Measurements from ENCODE around the gene ACAP3.
"Not testable (repeated sequence)": the region's sequence is repeated elsewhere in the genome, so short reads cannot be mapped to it uniquely, and the experiment has no call there.

The ACAP3 gene

DNA sequence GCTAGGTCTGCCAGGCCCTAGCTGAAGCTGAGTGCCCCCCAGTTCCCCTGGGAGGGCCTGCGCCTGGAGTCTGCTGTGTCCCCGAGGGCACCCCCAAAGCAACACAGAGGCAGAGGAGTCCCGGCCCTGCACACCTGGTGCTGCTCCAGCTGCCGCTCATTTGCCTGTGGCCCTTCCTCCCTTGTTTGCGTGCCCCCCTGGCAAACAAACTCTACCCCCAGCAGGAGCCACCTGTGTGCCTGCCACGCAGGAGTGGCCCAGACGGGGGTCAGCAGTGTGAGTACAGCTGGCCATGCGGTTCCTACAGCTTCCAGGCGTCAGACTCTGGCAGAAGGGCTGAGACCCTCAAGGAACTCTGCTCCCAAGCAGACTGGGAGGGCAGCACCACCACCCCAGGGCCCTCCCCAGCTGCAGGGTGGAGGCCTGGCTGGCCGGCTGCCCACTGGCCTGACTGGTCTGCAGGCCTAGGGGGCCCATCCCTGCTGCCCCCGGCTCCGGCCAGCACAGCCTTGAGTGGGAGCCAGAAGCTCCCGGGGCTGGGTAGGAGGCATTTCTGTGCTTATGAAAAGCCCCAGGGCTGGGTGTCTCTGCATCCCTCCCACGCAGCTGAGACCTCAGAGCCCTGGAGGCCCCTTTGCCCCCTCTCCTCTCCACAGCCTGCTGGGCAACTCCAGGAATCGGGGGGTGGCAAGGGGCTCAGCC lies 22.8 kb upstream of the ACAP3 start:
- no peak for DNase-seq (ENCODE audit: low spot score)

DNA sequence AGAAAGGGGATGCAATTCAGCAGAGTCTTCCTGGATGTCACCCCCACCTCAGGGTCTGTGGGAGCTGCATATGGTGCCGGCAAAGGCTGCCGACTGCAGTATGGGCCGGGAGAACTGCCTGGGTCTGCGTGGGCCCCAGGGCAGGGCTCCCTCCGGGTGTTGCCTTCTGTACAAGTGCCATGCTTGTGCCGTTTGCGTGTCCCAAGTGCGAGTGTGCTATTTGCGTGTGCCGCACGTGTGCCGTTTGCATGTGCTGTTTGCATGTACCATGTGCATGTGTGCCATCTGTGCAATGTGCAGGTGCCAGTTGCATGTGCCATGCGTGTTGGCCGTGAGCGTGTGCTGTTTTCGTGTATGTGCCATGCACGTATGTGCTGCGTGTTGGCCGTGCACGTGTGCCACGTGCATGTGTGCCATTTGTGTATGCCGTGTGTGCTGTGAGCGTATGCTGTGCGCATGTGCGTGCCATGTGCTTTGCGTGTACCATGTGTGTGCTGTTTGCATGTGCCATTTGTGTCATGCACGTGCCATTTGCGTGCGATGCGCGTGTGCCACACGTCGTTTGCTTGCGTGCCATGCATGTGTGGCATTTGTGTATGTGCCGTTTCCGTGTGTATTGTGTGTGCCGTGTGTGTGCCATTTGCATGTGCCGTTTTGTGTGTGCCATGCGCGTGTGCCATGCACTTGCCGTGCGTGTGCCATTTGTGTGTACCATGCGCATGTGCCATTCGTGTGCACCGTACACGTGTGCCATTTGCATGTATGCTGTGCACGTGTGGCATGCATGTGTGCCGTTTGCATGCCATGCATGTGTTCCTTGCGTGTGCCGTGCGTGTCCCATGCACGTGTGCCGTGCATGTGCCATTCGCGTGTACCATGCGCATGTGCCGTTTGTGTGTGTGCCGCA lies 21.8 kb upstream of the ACAP3 start:
- DNase-seq (ENCODE audit: low spot score), result no peak

DNA sequence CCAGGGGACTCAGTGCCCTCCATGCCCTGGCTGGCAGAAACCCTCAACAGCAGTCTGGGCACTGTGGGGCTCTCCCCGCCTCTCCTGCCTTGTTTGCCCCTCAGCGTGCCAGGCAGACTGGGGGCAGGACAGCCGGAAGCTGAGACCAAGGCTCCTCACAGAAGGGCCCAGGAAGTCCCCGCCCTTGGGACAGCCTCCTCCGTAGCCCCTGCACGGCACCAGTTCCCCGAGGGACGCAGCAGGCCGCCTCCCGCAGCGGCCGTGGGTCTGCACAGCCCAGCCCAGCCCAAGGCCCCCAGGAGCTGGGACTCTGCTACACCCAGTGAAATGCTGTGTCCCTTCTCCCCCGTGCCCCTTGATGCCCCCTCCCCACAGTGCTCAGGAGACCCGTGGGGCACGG lies 20.5 kb upstream of the ACAP3 start:
- no peak for DNase-seq (ENCODE audit: low spot score)

DNA sequence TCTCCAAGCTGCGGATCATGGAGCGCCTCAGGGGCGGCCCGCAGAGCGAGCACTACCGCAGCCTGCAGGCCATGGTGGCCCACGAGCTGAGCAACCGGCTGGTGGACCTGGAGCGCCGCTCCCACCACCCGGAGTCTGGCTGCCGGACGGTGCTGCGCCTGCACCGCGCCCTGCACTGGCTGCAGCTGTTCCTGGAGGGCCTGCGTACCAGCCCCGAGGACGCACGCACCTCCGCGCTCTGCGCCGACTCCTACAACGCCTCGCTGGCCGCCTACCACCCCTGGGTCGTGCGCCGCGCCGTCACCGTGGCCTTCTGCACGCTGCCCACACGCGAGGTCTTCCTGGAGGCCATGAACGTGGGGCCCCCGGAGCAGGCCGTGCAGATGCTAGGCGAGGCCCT lies 19.6 kb upstream of the ACAP3 start:
- DNase-seq (ENCODE audit: low spot score), result no peak

DNA sequence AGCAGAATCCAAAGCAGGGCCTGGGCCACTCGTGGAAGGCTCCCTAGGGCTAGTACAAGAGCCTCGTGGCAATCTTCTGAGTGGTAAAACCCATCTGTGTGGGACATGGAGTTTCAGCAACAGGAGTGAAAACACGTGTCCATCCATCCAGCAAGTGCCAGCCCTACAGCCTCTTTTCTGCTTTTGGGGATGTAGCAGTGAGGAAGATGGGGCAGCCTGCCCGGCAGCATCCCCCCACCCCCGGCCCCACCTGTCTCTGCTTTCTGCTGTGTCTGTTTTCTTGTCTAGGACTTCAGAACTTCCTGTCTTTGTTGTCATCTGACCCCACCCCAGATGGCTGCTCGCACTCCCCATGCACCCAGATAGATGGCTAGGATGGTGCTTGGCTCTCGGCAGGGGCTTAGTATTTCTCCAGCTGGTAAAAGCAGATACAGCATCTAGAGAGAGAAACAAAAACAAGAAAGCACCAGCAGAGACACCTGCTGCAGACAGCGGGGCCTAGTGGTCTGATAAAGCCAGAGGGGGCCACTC lies 18.4 kb upstream of the ACAP3 start:
- no peak for DNase-seq (ENCODE audit: low spot score)

DNA sequence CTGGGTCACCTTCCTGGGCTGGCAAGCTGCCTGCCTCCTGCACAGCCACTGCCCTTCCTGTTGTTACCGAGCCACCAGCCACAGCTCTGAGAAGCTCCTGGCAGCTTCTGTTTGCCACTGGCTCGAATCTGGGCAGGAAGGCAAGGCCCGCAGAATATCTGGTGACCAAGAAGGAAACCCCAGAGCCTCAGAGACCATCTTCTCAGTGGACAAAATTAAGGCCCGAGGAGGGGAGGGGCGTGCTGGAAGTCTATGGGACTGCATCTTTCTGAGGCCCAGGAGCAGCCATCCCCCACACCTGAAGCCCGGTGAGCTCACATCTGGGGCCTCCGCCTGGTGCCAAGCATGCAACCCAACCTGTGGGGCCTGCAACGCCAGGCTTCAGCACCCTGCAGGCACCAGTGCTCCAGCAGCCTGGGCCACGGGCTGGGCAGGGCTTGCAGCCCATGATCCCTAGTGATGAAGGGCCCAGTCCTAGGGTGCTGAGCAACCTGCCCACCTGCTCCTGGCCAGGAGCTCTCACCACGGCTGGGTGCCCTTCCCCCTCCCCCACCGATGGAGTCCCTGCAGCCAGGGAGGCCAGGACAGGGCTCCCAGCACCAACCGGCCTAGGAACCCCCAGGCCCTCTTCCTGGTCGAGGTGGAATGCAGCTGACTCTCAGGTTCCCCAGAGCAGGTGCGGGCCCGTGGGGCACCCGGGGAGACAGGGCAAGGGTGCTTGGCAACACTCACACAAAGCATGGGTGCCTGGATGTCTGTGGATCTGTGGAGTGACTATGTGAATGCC lies 17.8 kb upstream of the ACAP3 start:
- no peak for DNase-seq (ENCODE audit: low spot score)

DNA sequence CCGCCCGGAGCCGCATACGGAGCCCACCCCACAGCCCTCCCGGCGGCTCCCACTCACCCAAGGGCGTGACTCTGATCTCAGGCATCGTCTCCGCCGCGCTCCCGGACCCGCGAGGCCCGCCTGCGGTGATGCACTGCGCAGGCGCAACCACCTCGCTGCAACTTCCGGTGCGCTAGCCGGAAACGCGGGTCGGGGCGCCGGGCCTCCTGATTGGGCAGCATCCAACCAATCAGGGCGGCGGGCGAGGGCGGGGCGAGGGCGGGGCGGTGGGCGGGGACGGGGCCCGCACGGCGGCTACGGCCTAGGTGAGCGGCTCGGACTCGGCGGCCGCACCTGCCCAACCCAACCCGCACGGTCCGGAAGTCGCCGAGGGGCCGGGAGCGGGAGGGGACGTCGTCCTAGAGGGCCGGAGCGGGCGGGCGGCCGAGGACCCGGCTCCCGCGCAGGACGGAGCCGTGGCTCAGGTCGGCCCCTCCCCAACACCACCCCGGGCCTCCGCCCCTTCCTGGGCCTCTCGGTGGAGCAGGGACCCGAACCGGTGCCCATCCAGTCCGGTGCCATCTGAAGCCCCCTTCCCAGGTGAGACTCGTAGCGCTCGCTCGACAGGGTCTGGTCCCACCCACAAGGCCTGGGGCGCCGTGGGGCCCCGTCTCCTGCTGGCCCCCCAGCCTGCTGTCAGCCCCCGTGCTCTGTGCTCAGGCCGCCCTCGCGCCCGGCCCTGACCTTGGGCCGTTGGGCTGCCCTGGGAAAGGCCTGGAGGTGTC lies 17.0 kb upstream of the ACAP3 start, which contains the start of the genes CPTP and INTS11:
TSS of gene CPTP (plus strand) at position 279 of the 764 bp plus-strand sequence. CDS start 2,109 bp downstream, outside the sequence.
TSS of gene INTS11 (minus strand) at position 137 of the 764 bp plus-strand sequence. CDS start at position 85, 52 bp downstream.
- peak; percentile 99 for DNase-seq (ENCODE audit: low spot score)

DNA sequence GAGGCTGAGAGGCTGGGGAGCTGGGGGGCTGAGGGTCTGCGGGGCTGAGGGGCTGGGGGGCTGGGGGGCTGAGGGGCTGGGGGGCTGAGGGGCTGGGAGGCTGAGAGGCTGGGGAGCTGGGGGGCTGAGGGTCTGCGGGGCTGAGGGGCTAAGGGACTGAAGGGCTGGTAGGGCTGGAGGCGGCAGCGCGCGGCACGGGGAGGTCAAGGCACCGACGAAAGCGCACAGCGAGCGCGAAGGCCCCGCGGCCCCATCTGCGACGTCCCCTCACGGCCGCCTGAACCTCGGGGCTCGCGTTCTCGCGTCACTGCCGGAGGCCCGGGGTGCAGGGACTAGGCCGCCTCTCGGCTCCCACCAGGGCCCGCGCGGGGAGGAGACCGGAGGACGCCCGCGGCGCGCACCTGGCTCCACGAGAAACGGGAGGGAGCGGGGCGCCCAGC lies 16.4 kb upstream of the ACAP3 start:
- DNase-seq (ENCODE audit: low spot score), result no peak

DNA sequence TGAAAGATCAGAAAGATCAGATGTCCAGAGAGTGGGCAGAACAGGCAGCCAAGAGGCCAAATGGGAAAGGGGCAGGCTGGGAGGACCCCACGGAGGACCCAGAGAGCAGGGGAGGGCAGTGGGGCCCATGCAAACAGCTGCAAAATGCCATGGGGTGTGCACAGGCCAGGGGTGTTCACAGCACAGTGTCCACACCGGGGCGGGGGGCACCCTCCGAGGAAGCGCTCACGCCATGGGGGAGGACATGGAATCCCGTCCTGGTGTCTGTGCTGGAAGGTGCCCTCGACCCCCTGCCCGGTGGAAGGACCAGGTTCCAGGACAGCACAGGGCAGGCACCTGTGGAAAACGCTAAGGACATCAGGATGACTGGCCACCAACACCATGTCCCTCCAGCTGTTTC lies 15.2 kb upstream of the ACAP3 start:
- no peak for DNase-seq (ENCODE audit: low spot score)

DNA sequence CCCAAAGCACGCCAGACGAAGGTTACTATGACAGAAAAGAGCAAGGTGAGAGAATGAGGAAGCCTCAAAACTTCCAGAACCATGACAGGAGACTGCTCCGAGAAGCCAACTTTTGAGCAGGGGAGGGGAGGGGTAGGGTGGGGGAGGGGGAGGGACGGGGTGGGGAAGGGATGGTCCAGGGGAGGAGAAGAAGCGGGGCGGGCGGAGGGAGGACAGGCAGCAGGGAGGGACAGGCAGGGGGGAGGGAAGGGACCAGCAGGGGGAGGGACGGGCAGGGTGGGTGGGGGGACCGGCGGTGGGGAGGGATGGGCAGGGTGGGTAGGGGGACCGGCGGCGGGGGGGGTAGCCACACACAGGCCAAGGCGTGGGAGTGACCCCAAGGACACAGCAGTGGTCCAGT lies 14.7 kb upstream of the ACAP3 start:
- no peak for DNase-seq (ENCODE audit: low spot score)

DNA sequence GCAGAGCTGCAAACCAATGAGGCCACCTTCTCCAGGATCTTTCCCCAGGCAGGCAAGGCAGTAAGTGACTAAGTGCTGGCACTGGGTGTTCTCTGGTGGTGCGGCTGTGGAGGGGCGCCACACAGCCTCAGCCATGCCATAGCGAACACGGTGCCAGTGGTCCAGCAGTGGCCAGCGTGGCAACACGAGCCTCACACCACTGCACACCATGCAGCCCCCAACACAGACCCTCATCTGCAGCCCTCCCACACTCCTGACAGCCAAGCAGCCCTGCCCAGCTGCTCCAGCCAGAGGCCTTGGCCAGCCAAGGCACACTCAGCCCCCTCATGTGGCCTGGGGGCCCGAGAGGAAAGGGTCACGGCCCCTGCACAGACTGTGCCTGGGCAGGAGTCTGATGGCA lies 13.7 kb upstream of the ACAP3 start:
- no peak for DNase-seq (ENCODE audit: low spot score)

DNA sequence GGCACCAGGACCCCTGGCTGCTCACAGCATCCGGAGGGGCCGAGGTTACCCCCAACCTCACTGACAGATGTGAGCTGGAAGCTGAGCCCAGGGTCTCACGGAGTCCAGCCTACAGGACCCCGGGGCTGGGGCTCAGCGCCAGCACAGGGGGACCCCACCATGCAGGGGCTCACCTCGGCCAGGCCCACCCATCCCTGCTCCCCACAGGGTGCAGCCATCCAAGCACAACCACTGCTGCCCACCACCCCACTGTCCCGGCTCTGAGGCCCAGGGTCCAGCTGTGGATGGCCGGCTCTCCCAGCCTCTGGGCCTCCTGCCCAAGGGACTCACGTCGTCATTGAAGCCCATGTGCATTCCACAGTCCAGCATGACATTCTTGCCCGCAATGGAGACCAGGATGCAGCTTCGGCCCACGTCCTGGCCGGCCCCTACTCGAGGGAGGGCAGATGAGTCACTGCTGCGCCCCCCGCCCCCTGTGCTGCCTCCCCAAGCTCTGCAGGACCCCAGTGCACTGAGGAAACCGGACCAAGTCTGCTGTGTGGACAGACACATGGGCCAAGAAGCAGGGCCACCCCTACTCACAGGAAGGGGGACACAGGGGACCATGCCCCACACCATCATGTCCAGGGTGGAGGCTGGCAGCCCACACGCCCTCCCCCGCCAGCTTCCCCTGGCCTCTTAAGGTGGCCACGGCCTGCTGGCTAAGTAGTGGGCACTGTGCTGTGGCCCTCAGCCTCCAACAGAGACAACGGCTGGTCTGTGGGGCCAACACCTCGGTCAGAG lies 13.1 kb upstream of the ACAP3 start:
- no peak for DNase-seq (ENCODE audit: low spot score)

DNA sequence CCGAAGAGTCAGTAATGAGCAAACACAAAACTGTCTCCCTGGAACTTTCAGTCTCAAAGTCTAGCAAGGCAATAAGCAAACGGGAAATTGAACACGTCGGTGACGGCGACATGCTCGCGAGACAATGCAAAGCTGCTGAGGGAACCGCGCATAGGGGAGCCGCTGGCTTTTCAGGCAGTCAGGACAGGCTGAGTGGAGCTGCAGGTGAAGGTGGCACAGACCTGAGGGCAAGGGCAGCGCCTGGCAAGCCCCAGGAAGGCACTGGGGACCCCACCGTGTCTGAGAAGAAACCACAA lies 11.9 kb upstream of the ACAP3 start:
- DNase-seq (ENCODE audit: low spot score), result no peak

DNA sequence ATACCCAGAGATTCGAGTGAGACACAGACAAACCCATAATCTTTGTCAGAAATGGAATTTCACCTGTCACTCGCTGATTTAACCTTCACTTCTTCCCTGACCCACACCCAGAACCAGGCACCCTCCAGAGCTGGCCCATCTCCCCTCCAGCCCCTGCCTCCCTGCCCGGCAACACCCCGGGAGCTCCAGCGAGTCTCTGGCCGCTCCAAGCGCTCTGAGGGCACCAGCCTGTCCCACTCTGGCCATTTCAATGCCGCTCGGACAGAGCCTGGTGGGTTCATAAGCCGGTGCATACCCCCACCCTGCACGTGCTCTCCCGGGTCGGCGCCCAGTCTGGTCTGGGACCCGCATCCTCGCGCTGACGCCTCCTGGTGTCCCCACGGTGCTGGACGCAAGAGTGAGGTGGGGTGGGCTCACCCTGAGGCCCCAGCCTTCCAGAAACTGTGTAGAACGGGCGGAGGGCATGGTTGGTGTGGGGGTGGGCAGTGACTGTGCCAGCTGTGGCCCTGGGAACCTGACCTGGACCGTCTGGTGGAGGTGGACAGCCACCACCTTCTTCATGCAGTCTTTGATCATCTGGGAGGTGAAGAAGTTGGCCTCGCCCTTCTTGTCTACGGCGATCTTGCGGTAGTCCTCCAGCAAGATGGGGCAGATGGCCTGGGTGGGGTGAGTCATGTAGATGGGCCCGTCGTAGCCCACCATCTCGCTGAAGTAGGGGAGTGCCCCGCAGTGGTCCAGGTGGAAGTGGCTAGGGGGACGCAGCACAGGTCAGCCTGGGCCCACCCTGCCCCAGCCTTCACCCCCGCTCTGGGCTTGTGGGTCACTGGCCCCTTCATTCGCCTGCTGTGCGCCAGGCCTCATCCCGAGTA lies 11.3 kb upstream of the ACAP3 start:
- no peak for DNase-seq (ENCODE audit: low spot score)

DNA sequence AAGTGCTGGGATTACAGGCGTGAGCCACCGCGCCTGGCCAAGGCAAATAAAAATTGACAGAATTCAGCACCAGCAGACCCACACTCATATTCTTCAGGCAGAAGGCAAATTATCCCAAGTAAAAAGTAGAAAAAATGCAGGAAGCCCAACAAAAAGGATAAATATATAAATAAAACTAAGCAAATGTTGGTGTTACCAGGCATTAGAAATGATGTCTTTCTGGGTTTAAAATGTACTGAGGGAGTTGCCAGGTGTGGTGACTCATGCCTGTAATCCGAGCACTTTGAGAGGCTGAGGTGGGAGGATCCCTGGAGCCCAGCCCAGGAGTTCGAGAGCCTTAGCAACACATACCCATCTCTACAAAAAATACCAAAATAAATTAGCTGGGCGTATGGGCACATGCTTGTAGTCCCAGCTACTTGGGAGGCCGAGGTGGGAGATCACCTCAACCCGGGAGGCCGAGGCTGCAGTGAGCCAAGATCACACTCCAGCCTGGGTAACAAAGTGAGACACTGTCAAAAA lies 10.5 kb upstream of the ACAP3 start:
- DNase-seq (ENCODE audit: low spot score), result no peak

DNA sequence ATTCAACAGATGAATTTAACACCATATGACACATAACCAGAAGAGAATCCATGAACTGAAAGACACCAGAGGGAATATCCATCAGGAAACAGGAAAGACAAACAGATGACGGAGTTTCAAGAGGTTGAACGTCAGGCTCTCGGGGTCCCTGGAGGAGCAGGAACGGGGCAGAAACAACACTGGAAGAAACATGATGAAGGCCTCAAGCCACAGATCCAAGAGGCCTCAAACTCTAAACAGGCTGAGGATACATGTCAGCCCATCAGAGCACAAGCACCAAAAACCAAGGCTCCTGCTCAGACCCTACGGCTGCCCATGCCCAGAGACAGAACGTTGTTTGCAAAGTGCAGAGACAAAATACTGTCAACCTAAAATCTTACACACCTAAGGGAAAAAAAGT lies 9.7 kb upstream of the ACAP3 start:
- DNase-seq (ENCODE audit: low spot score), result no peak

DNA sequence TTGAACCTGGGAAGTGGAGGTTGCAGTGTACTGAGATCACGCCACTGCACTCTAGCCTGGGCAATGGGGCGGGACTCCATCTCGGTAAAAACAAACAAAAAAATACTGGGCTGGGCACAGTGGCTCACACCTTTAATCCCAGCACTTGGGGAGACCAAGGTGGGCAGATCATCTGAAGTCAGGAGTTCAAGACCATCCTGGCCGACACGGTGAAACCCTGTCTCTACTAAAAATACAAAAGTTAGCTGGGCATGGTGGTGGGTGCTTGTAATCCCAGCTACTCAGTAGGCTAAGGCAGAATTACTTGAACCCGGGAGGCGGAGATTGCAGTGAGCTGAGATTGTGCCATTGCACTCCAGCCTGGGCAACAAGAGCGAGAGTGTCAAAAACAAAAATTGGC lies 8.5 kb upstream of the ACAP3 start:
- not testable (repeated sequence) for DNase-seq (ENCODE audit: low spot score)

DNA sequence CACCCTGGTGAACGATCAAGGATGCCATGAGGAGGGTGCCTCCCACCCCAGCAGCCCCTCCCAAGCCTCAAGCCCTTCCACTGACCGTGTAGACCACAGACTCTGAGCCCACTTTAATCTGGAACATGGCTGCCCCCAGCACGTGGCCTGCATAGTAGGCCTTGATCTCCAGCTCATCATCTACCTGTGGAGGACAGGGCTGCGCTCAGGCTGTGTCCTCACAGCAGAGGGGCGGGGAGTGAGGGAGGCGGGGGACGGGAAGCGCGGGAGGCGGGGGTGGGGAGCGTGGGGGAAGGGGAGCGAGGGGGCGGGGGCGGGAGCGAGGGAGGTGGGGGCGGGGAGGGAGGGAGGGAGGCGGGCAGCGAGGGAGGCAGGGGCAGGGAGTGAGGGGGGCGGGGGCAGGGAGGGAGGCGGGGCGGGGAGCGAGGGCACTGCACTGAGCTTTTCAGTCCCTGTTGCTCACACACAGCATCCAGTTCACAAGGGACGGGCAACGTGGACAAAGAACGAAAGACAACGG lies 7.8 kb upstream of the ACAP3 start:
- no peak for DNase-seq (ENCODE audit: low spot score)

DNA sequence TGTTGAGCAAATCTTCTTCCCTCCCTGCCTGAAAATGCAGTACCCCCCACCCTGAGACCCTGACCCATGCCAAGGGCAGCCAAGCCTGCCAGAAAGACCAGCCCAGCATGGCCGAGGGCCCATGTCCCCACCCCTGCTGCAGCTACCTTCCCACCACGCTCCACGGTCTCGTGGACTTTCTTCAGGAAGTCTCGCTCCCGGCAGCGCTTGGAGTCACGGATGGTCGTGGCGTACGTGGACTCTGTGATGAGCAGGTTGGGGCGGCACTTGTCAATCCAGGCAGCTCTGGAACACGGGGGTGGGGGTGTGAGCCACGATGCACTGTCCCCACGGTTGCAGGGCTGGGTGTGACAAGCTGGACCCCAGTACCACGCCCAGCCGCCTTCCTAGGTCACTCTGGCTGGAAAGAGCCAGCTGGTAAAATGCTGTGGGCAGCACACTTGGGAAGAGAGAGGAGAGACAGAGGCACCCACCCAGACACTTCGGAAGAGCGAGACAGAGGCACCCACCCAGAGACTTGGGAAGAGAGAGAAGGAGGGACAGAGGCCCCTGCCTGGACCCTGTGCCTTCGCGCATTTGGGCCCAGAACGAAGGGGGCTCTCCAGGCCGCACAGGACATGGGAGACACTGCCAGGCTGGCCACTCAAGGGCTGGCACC lies 7.1 kb upstream of the ACAP3 start:
- DNase-seq (ENCODE audit: low spot score), result no peak

All from D341Med (cell line).